CD14-positive monocyte (primary cell): ENCODE results near the gene CREBBP. TPM values are rescaled to one million over a fixed set of nuclear protein-coding genes. Genes with fewer than 3 reads are reported as not detected.

Experiments
- DNase-seq, 3 donors: peaks; one replicate each; pipeline ENCODE4 v3.0.0-alpha.2; 2011 to 2022
- H2AFZ ChIP-seq: 2 replicates; pipeline ENCODE4 v1.6.0; 2012; ENCODE audit warnings: mild to moderate bottlenecking, low read depth, low read length, inconsistent platforms; ENCODE audit not compliant: insufficient read depth, poor library complexity, severe bottlenecking
- H3K27ac ChIP-seq, 2 donors: 1 replicate in 1 of 2; 2 replicates in 1 of 2; pipeline ENCODE4 v1.5.1; 2012 to 2013; ENCODE audit warnings: low read length in 2 of 2, control low read depth in 1 of 2, inconsistent platforms in 1 of 2, low read depth in 1 of 2, mild to moderate bottlenecking in 1 of 2
- H3K27me3 ChIP-seq, 2 donors: one replicate each; pipeline versions ENCODE4 v1.6.0 to v1.6.1; 2011 to 2013; ENCODE audit warnings: low read length in 2 of 2; ENCODE audit not compliant: control insufficient read depth in 2 of 2, insufficient read depth in 2 of 2
- H3K36me3 ChIP-seq, 2 donors: replicated peaks in 1 of 2; 1 replicate in 1 of 2; 2 replicates in 1 of 2; pipeline versions ENCODE4 v1.5.1 to v1.6.1; 2012 to 2013; ENCODE audit warnings: low read length in 2 of 2, control low read depth in 1 of 2, inconsistent platforms in 1 of 2, mild to moderate bottlenecking in 1 of 2; ENCODE audit not compliant: insufficient read depth in 2 of 2, control insufficient read depth in 1 of 2
- H3K4me1 ChIP-seq, 2 donors: 1 replicate in 1 of 2; 2 replicates in 1 of 2; pipeline versions ENCODE4 v1.5.1 to v1.6.1; 2012 to 2013; ENCODE audit warnings: low read length in 2 of 2, control low read depth in 1 of 2, inconsistent platforms in 1 of 2, mild to moderate bottlenecking in 1 of 2, moderate library complexity in 1 of 2; ENCODE audit not compliant: insufficient read depth in 2 of 2, control insufficient read depth in 1 of 2
- H3K4me2 ChIP-seq: replicated peaks from 2 replicates; pipeline ENCODE3; 2012; ENCODE audit warnings: low read length, moderate library complexity, mild to moderate bottlenecking; ENCODE audit not compliant: poor library complexity, severe bottlenecking; ENCODE audit errors: extremely low read depth
- H3K4me3 ChIP-seq, 3 experiments: fragments of 200-600 bp in 1 of 3; sonication (generic) in 1 of 3; replicated peaks in 1 of 3; 1 replicate in 2 of 3; 2 replicates in 1 of 3; pipeline ENCODE4 v1.5.1; 2011 to 2013; ENCODE audit warnings: low read length in 3 of 3, mild to moderate bottlenecking in 3 of 3, control low read depth in 2 of 3, low read depth in 2 of 3, inconsistent platforms in 1 of 3, moderate library complexity in 1 of 3
- H3K79me2 ChIP-seq: 2 replicates; pipeline ENCODE4 v1.6.0; 2012; ENCODE audit warnings: mild to moderate bottlenecking, control low read depth, inconsistent platforms, low read length, moderate library complexity; ENCODE audit not compliant: insufficient read depth
- H3K9ac ChIP-seq: 2 replicates; pipeline ENCODE4 v1.6.0; 2017; ENCODE audit warnings: low read length, mild to moderate bottlenecking; ENCODE audit not compliant: insufficient read depth, poor library complexity, severe bottlenecking
- H3K9me3 ChIP-seq, 2 donors: replicated peaks in 1 of 2; 1 replicate in 1 of 2; 2 replicates in 1 of 2; pipeline versions ENCODE4 v1.5.1 to v1.6.1; 2012 to 2013; ENCODE audit warnings: low read length in 2 of 2, control low read depth in 1 of 2; ENCODE audit not compliant: control insufficient read depth in 1 of 2, insufficient read depth in 1 of 2
- H4K20me1 ChIP-seq: 2 replicates; pipeline ENCODE4 v1.6.0; 2012; ENCODE audit warnings: mild to moderate bottlenecking, low read length, control low read depth, moderate library complexity; ENCODE audit not compliant: insufficient read depth
- H3K27ac Mint-ChIP-seq, 7 donors: one replicate each; pipeline ENCODE4 v1.8.0; 2020; ENCODE audit warnings: mild to moderate bottlenecking in 7 of 7, mixed read lengths in 7 of 7, moderate library complexity in 6 of 7, inconsistent platforms in 2 of 7
- H3K27me3 Mint-ChIP-seq, 3 donors: one replicate each; pipeline ENCODE4 v1.8.0; 2021 to 2022; ENCODE audit warnings: low read depth in 3 of 3, mild to moderate bottlenecking in 3 of 3, mixed read lengths in 3 of 3, moderate library complexity in 3 of 3, inconsistent platforms in 1 of 3
- H3K36me3 Mint-ChIP-seq, 2 donors: one replicate each; pipeline ENCODE4 v1.8.0; 2020; ENCODE audit warnings: mixed read lengths in 2 of 2, inconsistent platforms in 1 of 2, mild to moderate bottlenecking in 1 of 2
- H3K4me1 Mint-ChIP-seq: one replicate; pipeline ENCODE4 v1.8.0; 2020; ENCODE audit warnings: mild to moderate bottlenecking, mixed read lengths
- H3K4me3 Mint-ChIP-seq, 2 donors: one replicate each; pipeline ENCODE4 v1.8.0; 2020; ENCODE audit warnings: mild to moderate bottlenecking in 2 of 2, mixed read lengths in 2 of 2, moderate library complexity in 1 of 2
- H3K9me3 Mint-ChIP-seq, 7 donors: one replicate each; pipeline ENCODE4 v1.8.0; 2020 to 2022; ENCODE audit warnings: mixed read lengths in 7 of 7, mild to moderate bottlenecking in 6 of 7, moderate library complexity in 6 of 7, inconsistent platforms in 2 of 7
- CTCF ChIP-seq: fragments of 200-600 bp; IDR thresholded peaks from one replicate; pipeline ENCODE4 v1.8.0; 2022; ENCODE audit warnings: antibody characterized with exemption, mild to moderate bottlenecking
- WGBS: methylation state at CpG from one replicate; pipeline ENCODE4 v1.1.5; 2013; ENCODE audit warnings: missing lambda C conversion rate; ENCODE audit not compliant: insufficient coverage; 5-methylcytosine and 5-hydroxymethylcytosine counted together
- intact Hi-C, 2 donors: fragments of 100-400 bp; cut with micrococcal nuclease; formaldehyde crosslinking; loops; one replicate each; pipeline versions ENCODE4 v1.15.0 to v1.15.1; 2023
- polyA plus RNA-seq, 3 donors: library from polyadenylated mRNA; depleted of rRNA in 1 of 3; unstranded in 2 of 3; stranded (reverse) in 1 of 3; fragments of 300-500 nt in 2 of 3; fragments of >200 nt in 1 of 3; fragmentation: Illumina TruSeq in 2 of 3; gene quantifications; 1 replicate in 2 of 3; 2 replicates in 1 of 3; pipeline ENCODE4 v1.2.3, GENCODE V29; 2012 to 2021

Gene CREBBP
- polyA plus RNA-seq, 3 donors, result 2.1 to 26.9 (median 6.2) TPM

- no peaks in the 10 kb centered on the region for H3K4me1 Mint-ChIP-seq
- H4K20me1 ChIP-seq, result peaks cover 95% of the 10 kb centered on the region
- H3K27ac ChIP-seq, result no peak overlapping the region
- peaks cover 0 to 1% (median 0%) of the 10 kb centered on the region in 7 donors for H3K9me3 Mint-ChIP-seq
- H3K4me3 Mint-ChIP-seq, result no peak overlapping the region
- no peaks in the 10 kb centered on the region for H3K9me3 ChIP-seq
- no peak for DNase-seq
- no peak for TF ChIP-seq CTCF
- peaks cover 84 to 100% of the 10 kb centered on the region in 2 donors for H3K36me3 ChIP-seq
- H2AFZ ChIP-seq, result no peak overlapping the region
- H3K27me3 ChIP-seq, result no peaks in the 10 kb centered on the region
- no peak overlapping the region for H3K9ac ChIP-seq
- peak overlapping the region in 1 of 7 donors; percentile 0 for H3K27ac Mint-ChIP-seq
- no peak overlapping the region for H3K4me3 ChIP-seq
- H3K4me1 ChIP-seq, result no peaks in the 10 kb centered on the region
- WGBS, result 91% methylated on average over 7 of the region's 8 CpGs
- H3K36me3 Mint-ChIP-seq, result peaks cover 86 to 100% of the 10 kb centered on the region in 2 donors
- no peak overlapping the region for H3K4me2 ChIP-seq
- peaks cover 4% of the 10 kb centered on the region for H3K79me2 ChIP-seq
- H3K27me3 Mint-ChIP-seq, result peaks cover 0 to 3% (median 0%) of the 10 kb centered on the region in 3 donors
- intact Hi-C loops, result no loop called here
Measured at GRCh38 chr16:3737181-3737580, 143.3 kb downstream of the CREBBP start.

GRCh38 chr16:3736116-3736515 lies 144.4 kb downstream of the CREBBP start:
- H3K27ac Mint-ChIP-seq, result no peak overlapping the region

More at GRCh38 chr16:3736116-3736515, 144.4 kb downstream of the CREBBP start:
- intact Hi-C loops, result no loop called here
- H3K9ac ChIP-seq, result no peak overlapping the region
- H3K4me3 Mint-ChIP-seq, result no peak overlapping the region
- H3K27me3 ChIP-seq, result no peaks in the 10 kb centered on the region
- H3K36me3 Mint-ChIP-seq, result peaks cover 91 to 100% of the 10 kb centered on the region in 2 donors
- peaks cover 85 to 100% of the 10 kb centered on the region in 2 donors for H3K36me3 ChIP-seq
- H3K4me3 ChIP-seq, result no peak overlapping the region
- no peak overlapping the region for H2AFZ ChIP-seq
- H4K20me1 ChIP-seq, result peaks cover 95% of the 10 kb centered on the region
- peaks cover 0 to 1% (median 0%) of the 10 kb centered on the region in 7 donors for H3K9me3 Mint-ChIP-seq
- no peak overlapping the region for H3K27ac ChIP-seq
- TF ChIP-seq CTCF, result no peak
- H3K79me2 ChIP-seq, result peaks cover 4% of the 10 kb centered on the region
- 100% methylated on average over 1 of the region's 6 CpGs for WGBS
- H3K4me1 Mint-ChIP-seq, result no peaks in the 10 kb centered on the region
- peaks cover 0 to 3% (median 0%) of the 10 kb centered on the region in 3 donors for H3K27me3 Mint-ChIP-seq
- H3K9me3 ChIP-seq, result no peaks in the 10 kb centered on the region
- H3K4me2 ChIP-seq, result no peak overlapping the region
- H3K4me1 ChIP-seq, result no peaks in the 10 kb centered on the region
- DNase-seq, result no peak
